HG03565 (cell line): ENCODE measurements around the gene SEC14L1.
"Not testable (repeated sequence)": the region's sequence is repeated elsewhere in the genome, so short reads cannot be mapped to it uniquely, and the experiment has no call there.

Source experiments
- ATAC-seq: cut with Tn5 transposase; IDR thresholded peaks from one replicate; pipeline ENCODE4 v1.9.1; 2021; ENCODE audit warnings: mild to moderate bottlenecking, moderate library complexity; ENCODE audit not compliant: unreplicated experiment

The SEC14L1 gene

DNA sequence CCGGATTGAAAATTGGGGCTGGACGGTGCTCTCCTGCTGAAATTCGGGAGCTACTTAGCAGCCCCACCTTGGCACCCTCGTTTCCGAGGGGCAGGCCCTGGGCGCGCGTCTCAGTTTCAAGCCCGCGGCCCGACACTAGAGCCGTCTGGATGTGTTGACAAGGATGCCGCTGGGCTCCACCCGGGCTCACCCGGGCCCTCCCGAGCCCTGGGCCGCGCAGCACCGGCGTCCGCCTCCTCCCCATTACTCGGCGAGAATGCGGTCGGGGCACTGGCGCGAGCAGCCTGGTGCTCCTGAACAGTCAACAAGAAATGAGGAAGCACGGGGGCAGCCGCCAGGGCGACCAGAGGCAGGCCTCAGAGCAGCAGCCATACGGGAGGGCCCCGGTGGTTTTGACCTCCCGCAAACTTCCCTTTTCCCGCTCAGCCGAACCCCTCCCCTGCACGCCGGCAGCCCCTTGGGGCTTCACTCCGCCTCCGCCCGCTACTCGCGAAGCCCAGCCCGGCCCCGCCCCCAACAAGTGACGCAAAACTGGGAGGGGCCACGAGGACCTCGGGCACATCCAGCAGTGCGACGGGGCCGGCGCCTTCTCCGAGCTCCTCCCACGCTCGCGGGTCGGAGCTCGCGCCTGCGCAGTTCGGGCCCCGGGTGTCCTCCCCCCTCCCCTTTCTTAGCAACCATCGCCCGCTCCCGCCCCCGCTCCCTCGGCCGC, 447 bp upstream of the SEC14L1 start:
- peak; percentile 73 for ATAC-seq

DNA sequence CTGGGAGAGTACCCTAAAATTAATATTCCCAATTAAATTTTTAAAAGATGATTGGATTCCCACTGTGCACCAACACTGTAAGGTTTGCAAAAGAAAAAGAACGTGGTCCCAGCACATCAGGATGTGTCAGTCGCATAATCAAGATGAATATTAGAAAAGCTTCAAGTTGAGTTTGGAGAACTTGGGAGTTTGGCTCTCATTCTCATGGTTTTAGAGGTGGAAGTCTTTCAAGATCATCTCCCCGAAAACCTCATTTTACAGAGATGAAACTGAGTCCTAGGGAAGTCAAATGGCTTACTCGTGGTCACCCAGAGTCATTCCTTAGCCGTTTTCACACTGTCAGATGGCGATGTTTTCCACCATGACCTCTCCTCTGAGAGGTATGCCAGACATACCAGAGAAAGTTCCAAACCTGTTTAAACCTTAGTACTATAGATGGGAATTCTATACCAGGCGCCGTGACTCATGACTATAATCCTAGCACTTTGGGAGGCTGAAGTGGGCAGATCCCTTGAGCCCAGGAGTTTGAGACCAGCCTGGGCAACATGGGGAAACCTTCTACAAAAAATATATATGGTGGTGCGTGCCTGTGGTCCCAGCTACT, 1.2 kb downstream of the SEC14L1 start:
- ATAC-seq, result no peak

DNA sequence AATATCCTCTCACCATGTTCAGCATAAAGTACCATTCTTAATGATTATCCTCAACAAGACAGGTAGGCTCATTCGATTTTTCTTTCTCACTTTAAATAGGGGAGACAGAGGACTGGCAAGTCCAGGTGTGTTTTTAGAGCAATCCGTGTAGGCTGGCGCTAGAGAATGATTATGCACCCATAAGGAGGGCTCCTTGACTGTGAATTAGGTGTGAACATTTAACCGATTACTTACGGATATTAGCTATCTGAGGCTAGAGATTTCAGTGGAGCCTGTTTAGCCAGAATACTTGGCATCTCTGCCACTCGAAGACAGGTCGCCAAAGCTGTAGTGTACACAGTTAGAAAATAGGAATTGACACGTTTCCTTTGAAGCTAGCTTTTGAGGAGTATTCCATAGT, 1.9 kb downstream of the SEC14L1 start:
- ATAC-seq, result no peak

DNA sequence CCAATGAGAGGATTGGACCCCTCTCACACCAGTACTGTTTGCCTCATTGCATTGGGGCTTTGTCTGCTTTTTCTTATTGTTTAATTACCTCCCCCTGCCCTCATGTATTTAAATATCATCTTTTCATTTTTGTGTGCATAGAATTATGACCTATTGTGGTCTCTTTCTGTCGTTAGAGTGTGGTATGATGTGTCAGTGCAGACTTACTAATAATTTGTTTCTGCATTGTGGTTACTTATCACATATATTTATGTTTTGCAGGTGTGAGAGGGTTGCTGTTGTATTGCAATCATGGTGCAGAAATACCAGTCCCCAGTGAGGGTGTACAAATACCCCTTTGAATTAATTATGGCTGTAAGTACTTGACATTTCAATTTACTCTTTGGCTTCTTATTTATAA, 2.5 kb downstream of the SEC14L1 start:
- ATAC-seq, result no peak

DNA sequence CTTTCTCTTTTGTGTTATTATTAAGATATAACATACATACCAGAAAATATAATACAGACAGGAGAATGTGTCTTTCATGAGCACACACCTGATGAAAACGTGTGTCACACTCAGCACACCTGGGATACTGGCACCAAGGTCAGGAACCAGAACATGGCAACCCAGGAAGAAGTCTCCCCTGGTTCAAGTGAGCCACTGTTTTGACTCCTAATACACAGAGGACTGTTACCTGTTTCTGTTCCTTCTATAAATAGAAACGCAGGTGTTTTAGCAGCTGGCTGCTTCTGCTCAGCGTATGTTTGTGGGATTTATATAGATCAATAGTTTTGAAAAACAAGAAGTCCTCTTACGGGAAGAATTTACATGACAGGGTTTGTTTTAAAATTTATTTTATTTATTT, 3.5 kb downstream of the SEC14L1 start:
- no peak for ATAC-seq

DNA sequence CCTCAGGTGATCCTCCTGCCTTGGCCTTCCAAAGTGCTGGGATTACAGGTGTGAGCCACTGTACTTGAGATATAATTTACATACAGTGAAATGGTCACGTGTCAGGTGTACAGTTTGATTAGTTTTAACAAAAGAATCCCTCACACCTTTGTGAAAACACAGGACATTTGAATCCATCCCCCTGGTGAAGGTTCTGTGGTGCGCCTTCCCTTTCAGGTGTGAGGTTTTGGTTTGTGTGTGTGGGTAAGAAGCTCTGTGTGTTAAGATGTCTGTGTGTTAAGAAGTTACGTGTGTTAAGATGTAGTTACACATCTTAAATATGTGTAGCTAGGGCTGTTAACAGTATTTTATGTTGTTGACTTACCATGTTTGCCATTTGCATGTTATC, 4.4 kb downstream of the SEC14L1 start:
- no peak for ATAC-seq

DNA sequence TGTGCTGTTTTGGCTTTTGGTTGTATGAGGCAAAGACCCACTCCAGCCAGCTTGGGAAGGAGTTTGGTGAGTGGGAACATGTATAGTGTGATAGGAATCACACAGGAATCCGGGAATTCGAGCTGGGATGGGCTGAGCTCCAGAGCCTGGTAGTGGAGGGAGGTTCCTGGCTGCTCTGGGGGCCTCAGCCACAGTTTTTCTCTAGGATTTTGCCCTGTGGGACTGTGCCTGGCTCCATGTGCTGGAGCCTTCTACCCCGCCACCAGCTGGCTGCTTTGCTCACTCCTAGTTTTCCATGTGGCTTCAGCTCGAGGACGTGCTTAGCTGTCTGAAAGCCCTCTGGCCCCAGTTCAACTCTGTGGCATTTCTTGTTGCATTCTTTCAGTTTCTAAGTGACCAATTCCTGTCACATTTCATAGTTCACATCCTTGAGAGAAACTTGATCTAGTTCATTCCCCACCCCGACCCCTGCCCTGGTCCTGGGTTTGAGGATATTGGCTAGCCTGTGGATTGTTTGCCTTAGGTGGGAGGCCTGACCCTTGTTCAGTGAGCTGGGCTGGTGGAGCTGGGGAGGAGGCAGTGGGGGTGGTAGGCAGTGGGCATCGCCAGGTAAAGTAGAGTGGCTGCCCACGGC, 5.0 kb downstream of the SEC14L1 start:
- no peak for ATAC-seq

DNA sequence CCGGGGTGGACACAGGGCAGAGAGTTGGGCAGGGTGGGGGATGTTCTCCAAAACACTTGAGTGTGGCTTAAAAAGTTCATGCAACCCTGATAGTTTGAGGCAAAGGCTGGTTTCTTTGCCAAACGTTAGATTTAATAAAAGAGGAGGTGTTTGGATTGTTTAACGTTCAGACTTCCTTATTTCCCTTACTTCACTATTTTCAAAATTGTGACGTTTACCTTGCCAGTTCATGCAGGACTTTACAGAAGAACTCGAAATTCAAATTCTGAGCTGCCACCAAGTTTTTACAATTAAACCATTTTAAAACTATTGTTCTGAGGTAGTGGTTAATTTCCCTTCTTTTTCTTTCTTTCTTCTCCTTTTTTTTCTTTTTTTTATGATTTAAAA, 5.5 kb downstream of the SEC14L1 start:
- no peak for ATAC-seq

DNA sequence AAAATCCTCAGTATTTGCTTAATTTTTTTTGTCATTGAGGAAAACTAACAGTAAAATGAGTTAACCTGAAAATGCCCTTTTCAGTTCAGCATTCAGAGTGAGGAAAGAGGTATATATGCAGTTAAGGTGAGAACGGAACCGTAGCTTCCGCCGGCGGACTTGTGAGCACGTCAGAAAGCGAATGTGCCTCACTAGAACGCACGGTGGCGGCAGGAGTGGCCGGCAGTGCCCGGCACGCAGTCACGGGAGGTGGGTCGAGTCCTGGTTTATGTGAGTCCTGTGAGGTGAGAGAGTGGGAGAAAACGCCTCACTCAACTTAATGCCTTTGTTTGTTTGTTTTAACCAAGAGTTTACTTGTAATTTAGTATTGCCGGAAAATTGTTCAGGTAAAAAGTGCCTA, 6.1 kb downstream of the SEC14L1 start:
- ATAC-seq, result no peak

DNA sequence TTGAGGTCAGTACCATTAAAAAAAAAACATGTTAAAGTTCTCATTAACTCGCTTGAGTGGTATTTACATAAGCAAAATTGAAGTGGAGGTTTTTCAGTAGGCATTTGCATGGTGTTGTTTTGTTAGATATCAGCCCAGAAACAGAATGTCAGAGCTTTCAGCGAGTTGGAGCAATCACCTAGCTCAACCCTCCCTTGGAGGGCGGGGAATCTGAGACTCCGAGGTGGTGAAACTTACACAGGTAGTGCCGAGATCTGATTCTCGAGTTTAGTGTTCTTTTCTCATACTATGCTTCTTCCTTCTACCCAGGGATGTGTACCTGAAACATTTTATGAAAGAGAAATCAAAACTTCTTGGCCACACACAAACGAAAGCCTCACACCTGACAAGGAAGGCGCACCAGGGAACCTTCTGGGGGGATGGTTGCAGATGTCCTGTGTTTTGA, 6.6 kb downstream of the SEC14L1 start:
- ATAC-seq, result no peak

DNA sequence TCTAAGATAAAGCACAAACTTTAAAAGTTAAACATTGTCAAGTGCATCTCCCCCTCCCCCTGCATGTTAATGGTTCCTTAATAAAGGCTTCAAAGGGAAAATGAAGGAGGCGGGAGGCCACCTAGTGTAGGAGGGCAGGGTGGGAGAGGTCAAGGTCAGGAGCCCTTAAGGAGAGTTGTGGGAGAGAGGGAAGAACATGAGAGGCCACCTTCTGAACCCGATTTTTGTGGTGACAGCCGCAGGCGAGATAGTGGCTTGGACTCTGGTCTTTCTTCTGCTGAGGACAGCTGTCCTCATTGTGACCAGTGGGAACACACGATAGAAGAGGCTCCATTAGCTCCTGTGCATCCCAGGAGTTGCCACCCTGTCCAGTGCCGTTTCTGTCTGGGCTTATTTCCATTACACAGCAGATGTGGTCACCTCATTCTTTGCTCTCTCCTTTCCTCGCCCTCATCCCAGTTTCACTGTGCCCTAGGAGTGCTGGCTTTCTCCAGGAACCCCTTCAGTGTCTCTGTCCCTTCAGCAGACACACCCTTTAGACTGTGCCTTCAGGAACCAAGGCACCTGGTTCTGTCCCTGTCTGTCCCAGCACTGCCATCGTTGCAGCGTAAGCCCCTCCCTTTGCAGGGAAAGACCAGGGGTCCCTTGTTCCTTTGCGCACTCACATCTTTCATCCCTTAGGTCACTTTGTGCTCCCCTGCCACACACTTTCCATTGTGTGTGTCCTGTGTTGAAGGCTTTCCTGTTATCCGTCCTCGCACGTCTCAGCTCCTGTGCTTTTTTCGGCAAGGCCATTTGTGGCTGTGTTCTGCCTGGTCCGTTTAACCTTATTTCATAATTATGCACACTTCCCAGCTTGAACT, 7.5 kb downstream of the SEC14L1 start:
- no peak for ATAC-seq

DNA sequence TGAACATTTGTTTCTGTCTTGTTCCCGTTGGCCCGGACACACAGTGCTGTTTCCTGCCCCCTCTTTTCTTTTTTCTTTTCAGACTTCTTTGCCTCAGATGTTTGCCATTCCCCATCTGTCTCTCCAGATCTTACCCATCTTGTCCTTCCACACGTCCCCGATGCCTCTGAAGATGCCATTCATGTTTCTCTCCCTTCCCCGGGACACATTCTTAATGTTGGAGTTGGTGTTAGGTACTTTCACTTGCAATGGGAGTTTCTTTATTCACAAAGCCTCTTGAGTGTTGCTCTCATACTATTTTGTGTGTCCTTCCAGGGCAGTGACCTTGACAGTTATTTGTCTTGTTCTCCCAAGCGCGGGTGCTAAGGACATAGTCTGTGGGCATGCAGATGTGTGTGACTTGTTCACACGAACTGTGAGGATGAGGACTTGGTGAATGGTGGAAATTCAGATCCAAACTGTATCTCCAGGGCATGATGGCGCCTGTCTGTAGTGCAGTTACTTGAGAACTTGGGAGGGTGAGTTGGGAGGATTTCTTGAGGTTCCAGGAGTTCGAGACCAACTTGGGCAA, 8.3 kb downstream of the SEC14L1 start:
- ATAC-seq, result no peak

DNA sequence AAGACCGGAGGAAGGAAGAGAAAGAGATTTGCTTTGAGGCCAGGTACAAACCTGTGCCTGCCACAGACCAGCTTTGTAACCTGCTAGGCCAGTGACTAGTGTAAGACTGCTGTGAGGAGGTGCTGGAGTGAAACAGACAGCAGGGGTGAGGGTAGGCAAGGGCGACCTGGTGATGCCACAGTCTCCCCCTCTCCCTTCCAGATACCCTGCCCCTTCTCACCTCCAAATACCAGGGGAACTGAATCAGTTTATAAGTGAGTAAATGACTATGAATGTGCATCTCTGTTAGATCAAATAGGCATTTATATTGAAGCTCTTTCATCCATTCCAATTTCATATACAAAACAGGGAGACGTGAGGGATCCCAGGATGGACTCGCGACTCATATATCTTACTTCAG, 9.4 kb downstream of the SEC14L1 start:
- ATAC-seq, result no peak

DNA sequence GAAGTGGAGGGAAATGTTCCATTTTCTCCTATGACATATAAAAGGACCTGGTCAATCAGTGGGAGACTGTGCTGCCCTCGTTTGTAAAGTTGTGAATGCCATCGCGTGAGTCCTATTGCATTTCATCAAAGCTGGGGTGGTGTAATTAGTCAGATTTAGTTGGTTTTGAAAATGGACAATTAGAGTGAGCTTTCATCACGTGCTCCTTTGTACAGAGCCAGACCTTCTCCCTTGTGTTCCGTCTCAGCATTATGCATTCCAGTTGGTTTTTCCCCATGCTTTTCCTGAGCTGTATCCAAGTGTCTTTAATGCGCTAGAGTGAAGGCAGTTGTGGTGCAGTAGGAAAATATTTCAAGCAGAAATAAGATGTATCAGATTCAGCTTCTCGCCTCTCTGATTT, 10.4 kb downstream of the SEC14L1 start:
- no peak for ATAC-seq

DNA sequence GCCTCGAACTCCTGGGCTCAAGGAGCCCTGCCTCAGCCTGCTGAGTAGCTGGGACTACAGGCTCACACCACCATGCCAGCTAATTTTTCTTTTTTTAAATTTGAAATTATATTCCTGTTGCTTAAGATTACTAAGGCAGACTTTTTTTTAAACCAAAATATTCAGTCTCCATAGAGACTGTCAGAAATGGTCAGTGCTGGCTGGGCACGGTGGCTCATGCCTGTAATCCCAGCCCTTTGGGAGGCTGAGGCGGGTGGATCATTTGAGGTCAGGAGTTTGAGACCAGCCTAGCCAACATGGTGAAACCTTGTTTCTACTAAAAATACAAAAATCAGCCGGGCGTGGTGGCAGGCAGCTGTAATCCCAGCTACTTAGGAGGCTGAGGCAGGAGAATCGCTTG, 11.3 kb downstream of the SEC14L1 start:
- not testable (repeated sequence) for ATAC-seq

DNA sequence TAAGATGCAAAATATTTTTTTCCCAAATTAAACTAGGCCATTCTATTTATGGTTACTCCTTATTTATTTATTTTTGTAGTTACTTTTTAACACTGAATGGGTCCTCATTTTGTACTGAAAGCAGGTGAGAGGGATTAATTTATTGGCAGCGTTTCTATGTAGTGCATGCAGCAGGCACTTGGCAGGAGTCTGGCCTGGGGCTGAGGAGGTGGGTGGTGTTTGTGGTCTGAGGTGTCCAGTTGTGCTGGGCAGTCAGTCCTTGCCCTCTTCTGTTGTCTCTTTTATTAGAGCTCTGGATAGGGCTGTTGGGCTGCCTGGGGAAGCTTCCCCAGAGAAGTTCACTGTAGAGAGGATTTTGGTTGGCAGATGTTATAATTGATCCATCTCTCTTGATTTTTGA, 12.7 kb downstream of the SEC14L1 start:
- no peak for ATAC-seq

DNA sequence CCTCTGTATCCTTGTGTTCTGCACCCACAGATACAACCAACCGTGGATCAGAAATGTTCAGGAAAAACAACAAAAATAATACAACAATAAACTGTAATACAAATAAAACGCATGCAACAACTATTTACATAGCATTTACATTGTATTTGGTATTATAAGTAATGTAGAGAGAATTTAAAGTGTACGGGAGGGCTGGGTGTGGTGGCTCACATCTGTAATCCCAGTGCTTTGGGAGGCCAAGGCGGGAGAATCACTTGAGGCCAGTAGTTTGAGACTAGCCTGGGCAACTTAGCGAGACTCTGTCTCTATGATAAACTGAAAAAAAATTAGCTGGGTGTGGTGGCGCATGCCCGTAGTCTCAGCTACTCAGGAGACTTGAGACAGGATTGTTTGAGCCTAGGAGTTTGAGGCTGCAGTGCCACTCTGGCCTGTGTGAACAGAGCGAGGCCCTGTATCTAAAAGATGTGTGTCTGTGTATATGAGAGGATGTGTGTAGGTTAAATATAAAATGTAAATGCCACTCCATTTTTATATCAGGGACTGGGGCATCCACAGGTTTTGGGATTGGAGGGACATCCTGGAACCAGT, 13.3 kb downstream of the SEC14L1 start:
- no peak for ATAC-seq

DNA sequence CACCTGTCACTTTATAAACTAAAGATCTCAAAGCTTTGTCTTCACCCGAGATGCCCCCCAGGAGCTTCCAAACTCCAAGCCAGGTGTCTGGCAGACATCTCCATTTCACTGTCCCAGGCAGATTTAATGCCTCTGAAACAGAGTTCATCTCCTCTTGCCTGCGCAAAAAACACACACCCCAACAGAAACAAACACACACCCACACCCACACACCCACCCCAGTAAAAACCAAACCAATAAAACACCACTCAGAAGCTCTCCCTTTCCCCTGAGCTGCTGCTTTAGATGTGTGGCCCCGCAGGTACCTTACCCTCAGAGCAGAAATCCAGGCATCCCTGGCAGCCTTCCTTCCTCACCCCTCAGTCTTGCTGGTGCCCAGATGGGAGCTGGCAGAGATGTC, 14.4 kb downstream of the SEC14L1 start:
- no peak for ATAC-seq

DNA sequence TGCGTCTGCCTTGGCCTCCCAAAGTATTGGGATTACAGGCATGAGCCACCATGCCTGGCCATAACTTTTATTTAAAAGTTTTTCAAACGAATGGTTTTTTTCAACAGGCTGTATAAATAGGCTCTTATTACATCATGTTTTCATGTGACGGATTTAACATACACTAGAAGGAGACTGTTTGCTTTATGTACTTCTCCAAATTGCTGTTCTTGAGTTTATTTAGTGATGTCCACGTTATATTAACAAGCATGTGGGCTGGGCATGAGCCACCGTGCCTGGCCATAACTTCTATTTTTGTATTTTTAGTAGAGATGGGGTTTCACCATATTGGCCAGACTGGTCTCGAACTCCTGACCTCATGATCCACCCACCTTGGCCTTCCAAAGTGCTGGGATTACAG, 17.0 kb downstream of the SEC14L1 start:
- not testable (repeated sequence) for ATAC-seq

DNA sequence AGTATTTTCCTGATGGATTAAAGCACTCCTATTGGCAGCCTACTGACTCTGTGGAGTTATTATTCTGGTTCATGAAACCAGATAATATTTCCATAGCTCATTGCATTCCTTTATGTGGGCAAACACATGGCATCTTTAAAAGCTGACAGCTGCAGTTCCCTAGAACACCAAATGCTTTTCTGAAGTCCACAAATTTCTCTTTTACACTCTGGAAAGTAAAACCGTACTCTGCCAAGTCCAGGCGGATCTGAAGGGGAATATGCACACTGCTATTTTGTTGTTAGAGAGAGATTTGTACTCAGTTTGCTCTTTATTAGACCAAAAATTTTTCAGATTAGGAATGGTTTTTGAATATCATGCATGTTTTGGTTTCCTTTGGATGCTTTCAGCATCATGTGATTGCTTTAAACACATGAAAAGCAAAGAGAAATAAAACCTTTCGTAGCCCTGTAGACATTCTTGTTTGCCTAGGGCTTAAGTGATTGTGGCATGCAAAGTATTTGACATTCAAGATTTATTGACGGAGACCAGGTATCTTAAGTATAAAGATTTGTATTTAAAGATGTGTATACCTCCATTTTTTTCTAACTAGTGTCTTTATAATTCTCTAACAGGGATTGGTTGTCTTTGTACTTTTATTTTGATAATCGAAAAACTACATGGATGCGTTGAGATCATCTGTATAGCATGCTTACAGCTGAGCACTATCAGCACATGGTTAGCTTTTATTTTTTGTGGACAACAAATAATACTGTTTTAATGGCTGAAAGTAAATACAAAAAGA, 19.5 kb downstream of the SEC14L1 start:
- ATAC-seq, result no peak
